K562 (cell line): Measurements from ENCODE around the gene PYHIN1. TPM values are rescaled to one million over a fixed set of nuclear protein-coding genes. Genes with fewer than 3 reads are reported as not detected.
A peak's percentile ranks its signal among the peaks of the same experiment; 100 is the strongest.

ENCODE experiments used
- ASH1L ChIP-seq: fragments of 450-650 bp; IDR thresholded peaks from 2 replicates; pipeline ENCODE4 v1.6.1; 2018; ENCODE audit warnings: borderline replicate concordance, mild to moderate bottlenecking, low read depth; ENCODE audit not compliant: partially characterized antibody
- BHLHE40 ChIP-seq: IDR thresholded peaks from 2 replicates; pipeline ENCODE4 v1.6.1; 2011; ENCODE audit warnings: low read length, improper control_type of control experiment
- CREB1 ChIP-seq, 2 experiments: sonication (generic) in 1 of 2; formaldehyde crosslinking in 1 of 2; IDR thresholded peaks; 2 replicates each; pipeline versions ENCODE4 v1.6.1 to v1.8.0; 2012 to 2022; ENCODE audit warnings: inconsistent platforms in 1 of 2, mild to moderate bottlenecking in 1 of 2, missing genetic modification reagents in 1 of 2, moderate library complexity in 1 of 2
- ERF ChIP-seq: fragments of 450-650 bp; formaldehyde crosslinking; IDR thresholded peaks from 2 replicates; pipeline ENCODE4 v1.4.0; 2020; ENCODE audit warnings: mild to moderate bottlenecking, mixed read lengths
- KHSRP ChIP-seq: fragments of 450-650 bp; IDR thresholded peaks from 2 replicates; pipeline ENCODE4 v1.6.1; 2017
- KLF16 ChIP-seq: IDR thresholded peaks from 2 replicates; pipeline ENCODE4 v1.6.1; 2016; ENCODE audit warnings: antibody characterized with exemption
- MXI1 ChIP-seq: IDR thresholded peaks from 2 replicates; pipeline ENCODE4 v1.6.1; 2011; ENCODE audit warnings: low read depth, mild to moderate bottlenecking, improper control_type of control experiment, low read length
- POLR3A ChIP-seq: IDR thresholded peaks from 2 replicates; pipeline ENCODE4 v1.6.1; 2011; ENCODE audit warnings: borderline replicate concordance, mild to moderate bottlenecking, moderate library complexity; ENCODE audit not compliant: insufficient read length, insufficient read depth; ENCODE audit errors: extremely low read depth
- POLR3G ChIP-seq: IDR thresholded peaks from 2 replicates; pipeline ENCODE4 v1.6.1; 2011; ENCODE audit not compliant: insufficient read length, insufficient replicate concordance; ENCODE audit errors: extremely low read depth
- SMAD4 ChIP-seq: fragments of 250-450 bp; sonication (Bioruptor Pico); conservative IDR thresholded peaks from 2 replicates; pipeline ENCODE4 v1.8.0; 2021; ENCODE audit warnings: inconsistent platforms, mild to moderate bottlenecking, moderate library complexity
- SMARCE1 ChIP-seq: fragments of 450-650 bp; IDR thresholded peaks from 2 replicates; pipeline ENCODE4 v1.7.1; 2016; ENCODE audit warnings: mild to moderate bottlenecking
- SRF ChIP-seq, 2 experiments: fragments of 250-450, 450-650 bp in 1 of 2; sonication (Bioruptor Pico) in 1 of 2; sonication (generic) in 1 of 2; formaldehyde crosslinking; IDR thresholded peaks; 2 replicates each; pipeline versions ENCODE4 v1.5.0 to v1.5.1; 2020 to 2022; ENCODE audit warnings: mild to moderate bottlenecking in 1 of 2, missing genetic modification reagents in 1 of 2
- STAG1 ChIP-seq: sonication (generic); formaldehyde crosslinking; IDR thresholded peaks from 2 replicates; pipeline ENCODE4 v1.5.0; 2020; ENCODE audit warnings: missing genetic modification reagents, borderline replicate concordance
- STAT5B ChIP-seq: fragments of 250-450 bp; sonication (Bioruptor Pico); IDR thresholded peaks from 2 replicates; pipeline ENCODE4 v1.8.0; 2021; ENCODE audit warnings: mild to moderate bottlenecking, inconsistent platforms
- TCFL5 ChIP-seq: fragments of 250-450 bp; sonication (Bioruptor Pico); conservative IDR thresholded peaks from 2 replicates; pipeline ENCODE4 v1.6.1; 2021; ENCODE audit warnings: mild to moderate bottlenecking, moderate library complexity, matching md5 sums
- TFE3 ChIP-seq: fragments of 450-650 bp; formaldehyde crosslinking; IDR thresholded peaks from 2 replicates; pipeline ENCODE4 v1.4.0; 2020; ENCODE audit warnings: mild to moderate bottlenecking, mixed read lengths
- THRAP3 ChIP-seq: fragments of 450-650 bp; IDR thresholded peaks from 2 replicates; pipeline ENCODE4 v1.6.1; 2016; ENCODE audit warnings: mild to moderate bottlenecking, inconsistent platforms, borderline replicate concordance
- WHSC1 ChIP-seq: IDR thresholded peaks from one replicate; pipeline ENCODE4 v1.6.1; 2012; ENCODE audit warnings: low read length, control low read depth, inconsistent platforms
- ZBTB12 ChIP-seq: fragments of 250-450 bp; sonication (Bioruptor Pico); IDR thresholded peaks from 2 replicates; pipeline ENCODE4 v1.4.0; 2020
- ZFP1 ChIP-seq: fragments of 450-650 bp; formaldehyde crosslinking; IDR thresholded peaks from 2 replicates; pipeline ENCODE4 v1.4.0; 2020; ENCODE audit warnings: mild to moderate bottlenecking, mixed read lengths
- ZNF197 ChIP-seq: fragments of 200-800 bp; sonication (Bioruptor generic); IDR thresholded peaks from 2 replicates; pipeline ENCODE4 v1.6.1; 2016; ENCODE audit warnings: low read depth, missing genetic modification characterization, missing compliant biosample characterization
- ZNF24 ChIP-seq: fragments of 450-650 bp; IDR thresholded peaks from 2 replicates; pipeline ENCODE4 v1.6.1; 2016
- ZNF311 ChIP-seq: fragments of 250-450 bp; sonication (Bioruptor Pico); IDR thresholded peaks from 2 replicates; pipeline ENCODE4 v1.4.0; 2020; ENCODE audit warnings: mild to moderate bottlenecking, moderate library complexity
- ZNF511 ChIP-seq: sonication (generic); formaldehyde crosslinking; IDR thresholded peaks from 2 replicates; pipeline ENCODE4 v1.8.0; 2022; ENCODE audit warnings: mild to moderate bottlenecking, missing genetic modification reagents
- polyA plus RNA-seq, 8 experiments: library from polyadenylated mRNA; depleted of rRNA in 4 of 8; stranded (reverse) in 5 of 8; unstranded in 3 of 8; fragments of >200 nt; fragmentation: Nextera tagmentation in 2 of 8; fragmentation: Illumina TruSeq in 1 of 8; extraction: Ambion mirVana in 2 of 8; extraction: Trizol in 1 of 8; gene quantifications; 2 replicates each; pipeline versions ENCODE4 v1.2.1 to v1.2.3, GENCODE V29; 2011 to 2014; ENCODE audit warnings: inconsistent platforms in 1 of 8, missing spikeins in 1 of 8
- total RNA-seq, 7 experiments: library from RNA; depleted of rRNA in 6 of 7; stranded (reverse); fragments of >200 nt in 6 of 7; fragmentation: Illumina TruSeq in 2 of 7; extraction: Trizol in 2 of 7; gene quantifications; 2 replicates each; pipeline versions ENCODE4 v1.2.1 to v1.2.3, GENCODE V29; 2011 to 2021; ENCODE audit warnings: low replicate concordance in 1 of 7

Gene PYHIN1
- total and polyA plus RNA-seq, 9 of the 15 experiments (the other 6 are each of a cell fraction or from before 2014, with no cell fraction given) = not detected

GRCh38 chr1:159015440-159015909 lies 84.1 kb downstream of the PYHIN1 start (continued):
- TF ChIP-seq POLR3G (no peak), KLF16 (no peak), WHSC1 (no peak), ZNF311 (no peak), BHLHE40 (peak; percentile 53), STAT5B (CRISPR knock-in tag) (no peak), STAG1 (CRISPR knock-in tag) (no peak), ZFP1 (CRISPR knock-in tag) (no peak), ZNF24 (no peak), KHSRP (no peak), TFE3 (CRISPR knock-in tag) (peak; percentile 45; the same call in 1 of the 2 replicates), CREB1 (IDR thresholded peaks at IDR 0.05) (no peak), CREB1 (CRISPR knock-in tag; IDR thresholded peaks at IDR 0.05) (no peak; the same call in 1 of the 2 replicates), ZNF511 (CRISPR knock-in tag) (no peak), SMAD4 (CRISPR knock-in tag) (peak; percentile 89), ASH1L (peak; percentile 54), TCFL5 (CRISPR knock-in tag) (no peak), POLR3A (no peak), ZBTB12 (no peak), SMARCE1 (no peak), ERF (CRISPR knock-in tag) (no peak), THRAP3 (no peak), SRF (CRISPR knock-in tag; IDR thresholded peaks at IDR 0.05) (0 out of 4 replicates have a peak, but pooled peaks of 1 of the 2 experiments have one; percentile 34), ZNF197 (no peak), MXI1 (no peak)
